Measurements from ENCODE around the gene OR2T1.
"Not testable (repeated sequence)": the region's sequence is repeated elsewhere in the genome, so short reads cannot be mapped to it uniquely, and the experiment has no call there.

Gene OR2T1, protein sequence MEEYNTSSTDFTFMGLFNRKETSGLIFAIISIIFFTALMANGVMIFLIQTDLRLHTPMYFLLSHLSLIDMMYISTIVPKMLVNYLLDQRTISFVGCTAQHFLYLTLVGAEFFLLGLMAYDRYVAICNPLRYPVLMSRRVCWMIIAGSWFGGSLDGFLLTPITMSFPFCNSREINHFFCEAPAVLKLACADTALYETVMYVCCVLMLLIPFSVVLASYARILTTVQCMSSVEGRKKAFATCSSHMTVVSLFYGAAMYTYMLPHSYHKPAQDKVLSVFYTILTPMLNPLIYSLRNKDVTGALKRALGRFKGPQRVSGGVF

DNA sequence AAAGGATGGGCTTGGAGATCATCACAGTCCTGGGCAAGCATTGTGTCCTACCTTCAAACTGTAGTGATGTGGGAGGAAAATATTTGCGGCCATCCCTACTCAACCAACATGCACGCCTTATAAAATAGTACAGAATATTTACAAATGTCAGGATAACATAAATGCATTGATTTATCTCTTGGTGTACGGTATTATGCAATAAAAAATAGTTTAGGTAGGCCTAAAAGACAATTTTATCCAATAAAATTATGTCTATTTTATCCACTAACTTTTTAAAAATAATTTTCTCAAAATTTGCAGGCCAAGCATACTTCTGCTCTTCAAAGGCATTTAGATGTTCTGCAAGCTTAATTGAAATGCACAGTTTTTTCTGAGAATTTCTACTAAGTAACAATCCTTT lies at the start of gene OR2T1:
Gene OR2T1 (plus strand): TSS at position 301 of the 400 bp plus-strand sequence. CDS start 3,100 bp downstream, outside the sequence.
- no peak for DNase-seq

DNA sequence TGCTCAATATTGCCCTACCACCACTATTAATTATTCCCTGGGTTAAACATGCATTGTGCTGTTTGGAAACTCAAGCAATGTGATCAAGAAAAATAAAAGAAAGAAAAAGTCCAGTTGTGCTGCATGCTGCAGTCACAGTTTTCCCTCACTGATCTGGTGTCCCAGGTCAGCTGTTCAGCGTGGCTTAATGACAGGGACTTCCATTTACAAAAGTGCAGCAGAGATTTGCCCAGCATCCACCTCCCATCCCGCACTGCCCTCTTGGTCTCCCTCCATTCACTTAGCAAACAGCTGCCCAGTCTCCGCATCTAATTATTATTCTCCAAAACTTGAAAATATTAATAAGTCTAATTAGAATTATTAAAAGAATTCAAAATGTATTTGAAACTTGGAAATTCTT lies 43.4 kb upstream of the OR2T1 start:
- no peak for DNase-seq

DNA sequence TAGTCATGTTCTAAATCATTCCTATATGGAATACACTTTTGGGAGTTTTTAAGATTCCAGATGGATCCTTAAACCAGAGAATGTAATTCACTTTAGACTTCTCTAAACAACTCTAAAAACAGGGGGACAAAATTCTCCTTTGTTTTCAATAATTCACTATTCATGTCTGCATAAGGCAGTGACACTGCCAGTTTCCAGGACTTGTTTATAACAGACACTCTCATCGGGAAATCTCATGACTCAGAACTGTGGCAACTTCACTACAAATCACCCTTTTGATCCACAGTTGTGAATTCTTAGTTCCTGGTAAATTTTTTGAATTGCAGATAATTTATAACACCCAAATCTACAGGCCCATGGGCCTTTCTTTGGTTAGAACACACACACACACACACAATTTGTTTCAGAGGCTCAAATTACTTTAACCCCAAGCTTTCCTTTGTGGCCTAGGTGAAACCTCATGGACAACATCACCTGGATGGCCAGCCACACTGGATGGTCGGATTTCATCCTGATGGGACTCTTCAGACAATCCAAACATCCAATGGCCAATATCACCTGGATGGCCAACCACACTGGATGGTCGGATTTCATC lies 41.6 kb upstream of the OR2T1 start, which contains the start of gene OR2T4:
Gene OR2T4 (plus strand): TSS at position 545 of the 595 bp plus-strand sequence. CDS start 0 bp downstream, at position 545.
- no peak for DNase-seq

DNA sequence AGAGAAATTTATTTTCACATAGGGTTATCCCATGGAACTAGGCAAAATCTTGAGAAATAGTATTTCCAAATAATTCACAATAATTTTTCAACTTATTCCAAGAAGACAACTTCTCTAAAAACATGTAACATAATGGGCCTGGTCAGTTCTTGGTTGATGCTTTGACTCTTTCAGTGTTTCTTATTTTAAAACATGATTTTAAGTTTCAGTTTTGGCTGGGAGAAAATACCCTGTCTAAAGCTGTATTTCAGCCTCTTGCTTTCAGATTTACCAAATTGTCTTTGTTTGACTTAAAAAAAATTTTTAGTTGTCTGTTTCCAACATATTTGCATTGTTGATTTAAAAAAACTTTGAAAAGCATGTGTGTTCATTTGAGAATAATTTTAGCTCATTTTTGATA lies 36.2 kb upstream of the OR2T1 start:
- DNase-seq, result no peak

DNA sequence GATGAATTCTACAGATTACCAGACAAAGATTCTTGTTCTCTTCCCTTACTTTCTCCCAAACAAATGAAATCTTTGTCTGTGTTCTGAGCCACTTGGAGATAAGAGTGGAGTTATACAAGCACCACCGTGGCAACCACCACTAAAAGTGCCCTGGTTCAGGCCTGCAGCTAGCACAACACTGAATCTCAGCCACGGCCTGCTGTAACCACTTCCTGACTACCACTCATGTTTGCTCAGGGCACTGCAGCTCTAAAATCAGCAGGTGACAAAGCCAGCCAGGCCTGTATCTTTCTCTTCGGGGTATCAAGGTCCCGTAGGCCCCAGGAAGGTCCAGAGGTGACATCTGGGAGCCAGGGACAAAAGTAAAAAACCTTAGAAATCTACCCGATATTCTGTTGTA lies 30.5 kb upstream of the OR2T1 start:
- DNase-seq, result no peak

DNA sequence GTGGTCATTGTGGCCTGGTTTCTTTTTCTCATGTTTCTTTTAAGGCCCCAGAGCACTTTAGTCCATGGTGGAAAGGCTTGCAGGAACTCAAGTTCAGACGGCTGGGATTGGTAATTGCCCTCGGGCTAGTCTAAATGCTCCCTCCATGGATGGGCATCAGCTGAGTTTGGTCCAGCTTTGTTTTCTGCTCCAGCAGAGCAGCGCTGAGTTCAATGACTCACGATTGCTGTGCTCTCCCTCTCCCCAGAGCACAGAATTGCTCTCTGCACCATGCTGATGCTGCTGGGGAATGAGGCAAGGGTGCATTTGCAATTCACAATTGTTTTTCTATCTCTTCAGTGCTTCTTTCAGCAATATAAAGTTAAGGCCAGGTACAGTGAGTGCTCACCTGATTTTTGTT lies 29.1 kb upstream of the OR2T1 start:
- no peak for DNase-seq

DNA sequence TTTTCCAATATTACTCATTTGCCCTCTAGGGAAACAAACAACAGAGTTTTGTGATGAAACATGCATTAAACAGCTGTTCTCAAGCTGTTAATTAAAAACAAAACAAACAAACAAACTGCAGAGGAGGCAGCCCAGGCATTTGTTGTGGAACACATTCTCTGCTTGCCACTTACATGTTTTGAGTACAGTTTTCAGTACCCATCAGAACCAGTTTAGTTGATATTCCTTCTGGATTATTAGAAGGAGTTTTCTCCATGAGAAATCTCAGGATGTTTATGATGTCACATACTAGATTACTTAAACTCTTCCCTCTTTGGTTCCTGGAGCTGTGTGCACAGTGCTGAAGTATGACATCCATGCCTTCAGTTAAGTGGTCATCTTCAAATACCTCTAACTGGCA lies 27.4 kb upstream of the OR2T1 start, which contains the start of gene OR2T6:
Gene OR2T6 (plus strand): TSS at position 301 of the 400 bp plus-strand sequence. CDS start 11,863 bp downstream, outside the sequence.
- no peak for DNase-seq

DNA sequence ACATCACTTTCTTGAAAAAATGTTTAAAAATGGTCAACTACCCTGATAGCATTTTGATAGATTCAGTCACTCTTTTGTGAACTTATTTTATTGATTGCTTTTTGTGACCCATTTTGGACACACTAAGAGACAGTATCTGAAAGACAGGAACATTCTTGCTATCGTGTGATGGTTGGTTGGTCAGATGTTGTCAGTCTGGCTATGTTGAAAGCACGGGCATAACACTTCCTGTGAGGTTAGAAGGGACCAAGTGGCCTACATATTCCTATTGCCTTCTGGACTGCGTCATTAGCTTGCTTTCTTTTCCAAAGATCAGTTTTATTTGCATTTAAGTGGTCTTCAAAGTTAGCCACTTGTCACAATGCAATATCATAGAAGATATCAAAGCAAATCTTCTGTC lies 25.9 kb upstream of the OR2T1 start:
- DNase-seq, result no peak

DNA sequence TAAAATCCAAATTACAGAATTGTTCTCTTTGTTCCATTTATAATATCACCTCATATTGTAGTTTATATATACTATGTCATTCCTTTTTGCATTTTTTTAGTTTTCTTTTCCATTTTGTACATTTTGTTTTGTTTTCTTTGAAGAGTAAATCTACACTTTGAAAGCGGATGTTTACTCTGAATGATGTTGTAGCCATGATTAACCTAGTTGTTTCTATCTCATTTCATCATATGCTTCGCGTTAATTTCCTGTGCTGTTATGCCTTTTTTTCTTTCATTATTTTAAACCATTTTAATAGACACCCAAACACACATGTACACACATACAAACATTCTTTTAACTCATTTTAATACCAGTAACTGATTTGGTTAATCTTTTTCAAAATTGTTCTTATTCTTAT lies 22.0 kb upstream of the OR2T1 start:
- no peak for DNase-seq

DNA sequence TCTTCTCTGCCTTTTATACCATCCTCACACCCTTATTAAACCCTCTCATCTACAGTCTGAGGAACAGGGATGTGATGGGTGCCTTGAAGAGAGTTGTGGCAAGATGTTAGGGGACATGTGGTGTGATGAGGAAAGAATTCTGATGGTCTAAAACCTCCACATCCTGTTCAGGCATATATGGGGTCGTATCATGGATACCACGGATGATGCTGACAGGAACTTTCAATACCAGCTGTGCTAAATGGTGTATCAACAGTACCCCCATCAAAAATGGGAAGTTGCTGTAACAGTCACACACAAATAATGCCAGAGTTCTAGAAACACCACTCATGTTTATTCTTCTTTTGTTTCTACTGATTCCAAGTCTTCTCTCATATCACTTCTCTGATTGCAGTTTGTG lies 14.4 kb upstream of the OR2T1 start:
- DNase-seq, result no peak

DNA sequence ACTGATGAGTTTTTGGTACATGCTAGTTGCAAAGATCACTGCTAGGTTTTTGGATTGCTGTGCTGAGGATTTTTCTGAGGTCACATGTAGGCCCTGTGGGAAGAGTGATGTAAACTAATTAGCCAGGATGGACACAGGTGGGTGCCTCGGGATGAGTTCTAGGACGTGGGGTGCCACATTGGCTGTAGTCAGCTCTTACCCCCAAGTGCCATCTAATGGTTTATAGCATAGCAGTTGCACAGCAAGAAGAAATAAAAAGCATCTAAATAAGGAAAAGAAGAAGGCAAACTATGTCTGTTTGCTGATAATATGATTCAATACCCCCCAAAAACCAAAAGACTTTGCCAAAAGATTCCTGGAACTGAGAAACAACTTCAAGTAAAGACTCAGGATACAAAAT lies 9.8 kb upstream of the OR2T1 start:
- no peak for DNase-seq

DNA sequence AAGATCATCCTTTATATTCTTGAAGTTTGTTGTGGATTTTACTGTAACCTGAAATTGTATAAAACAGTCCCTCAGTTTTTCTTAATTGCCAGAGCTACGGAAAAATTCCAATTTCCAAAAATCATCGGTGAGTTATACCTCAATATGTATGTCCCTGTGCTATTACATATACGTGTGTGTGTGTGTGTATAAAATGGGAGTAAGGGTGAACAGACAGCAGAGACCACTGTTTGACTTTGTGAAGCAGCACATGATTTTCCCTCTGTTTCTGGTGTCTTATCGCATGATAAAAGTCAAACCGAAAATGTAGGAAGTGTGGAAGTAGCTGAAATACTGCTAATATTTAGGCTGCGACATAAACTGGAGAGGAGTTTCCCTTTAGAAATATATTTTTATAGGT lies 1.2 kb downstream of the OR2T1 start:
- no peak for DNase-seq

DNA sequence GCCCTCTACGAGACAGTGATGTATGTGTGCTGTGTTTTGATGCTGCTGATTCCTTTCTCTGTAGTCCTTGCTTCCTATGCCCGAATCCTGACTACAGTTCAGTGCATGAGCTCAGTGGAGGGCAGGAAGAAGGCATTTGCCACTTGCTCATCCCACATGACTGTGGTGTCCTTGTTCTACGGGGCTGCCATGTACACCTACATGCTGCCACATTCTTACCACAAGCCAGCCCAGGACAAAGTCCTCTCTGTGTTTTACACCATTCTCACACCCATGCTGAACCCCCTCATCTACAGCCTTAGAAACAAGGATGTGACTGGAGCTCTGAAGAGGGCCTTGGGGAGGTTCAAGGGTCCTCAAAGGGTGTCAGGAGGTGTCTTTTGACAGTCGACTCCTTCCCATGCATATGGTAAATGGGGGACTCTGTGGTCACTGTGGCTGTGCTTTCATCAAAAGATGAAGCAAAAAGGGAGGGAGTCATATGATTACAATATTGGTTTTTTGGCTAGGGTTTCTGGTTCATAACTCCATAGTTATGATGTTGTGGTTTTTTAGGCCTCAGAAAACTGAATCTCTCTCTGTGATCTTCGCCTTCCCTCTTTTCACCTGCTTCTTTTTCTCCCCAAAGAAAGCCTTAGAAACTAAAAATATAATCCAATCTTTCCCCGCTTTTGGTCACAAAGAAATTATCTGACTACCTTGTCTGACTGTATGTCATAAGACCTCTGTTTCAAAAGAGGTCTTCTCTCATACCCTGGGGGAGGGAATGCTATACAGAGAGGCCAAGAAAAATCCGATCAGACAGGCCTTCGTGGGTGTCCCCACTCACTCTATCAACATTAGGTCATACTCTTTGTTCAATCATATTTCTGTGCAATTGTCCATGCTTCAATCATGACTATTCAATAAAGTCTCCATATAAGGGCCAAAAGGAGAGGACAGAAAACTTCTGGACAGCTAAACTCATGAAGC lies 4.2 kb downstream of the OR2T1 start:
- DNase-seq, result no peak

DNA sequence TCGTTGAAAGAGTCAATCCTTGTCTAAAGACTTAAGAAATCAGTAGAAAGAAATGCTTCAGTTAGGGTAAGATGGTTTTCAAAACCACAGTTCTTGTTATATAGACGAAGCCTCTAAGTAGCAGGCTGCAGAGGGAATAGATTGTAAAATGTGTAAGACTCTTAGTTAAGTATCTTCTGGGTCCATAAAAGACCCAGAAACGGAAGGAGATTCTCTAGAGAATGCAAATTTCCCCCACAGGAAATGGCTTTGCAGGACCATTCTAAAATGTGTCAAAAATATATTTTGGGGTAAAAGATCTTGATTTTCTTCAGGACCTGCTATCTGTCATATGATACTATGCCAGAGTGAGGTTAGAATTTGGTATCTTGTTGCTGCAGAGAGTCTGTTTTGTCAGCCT lies 13.4 kb downstream of the OR2T1 start:
- no peak for DNase-seq

DNA sequence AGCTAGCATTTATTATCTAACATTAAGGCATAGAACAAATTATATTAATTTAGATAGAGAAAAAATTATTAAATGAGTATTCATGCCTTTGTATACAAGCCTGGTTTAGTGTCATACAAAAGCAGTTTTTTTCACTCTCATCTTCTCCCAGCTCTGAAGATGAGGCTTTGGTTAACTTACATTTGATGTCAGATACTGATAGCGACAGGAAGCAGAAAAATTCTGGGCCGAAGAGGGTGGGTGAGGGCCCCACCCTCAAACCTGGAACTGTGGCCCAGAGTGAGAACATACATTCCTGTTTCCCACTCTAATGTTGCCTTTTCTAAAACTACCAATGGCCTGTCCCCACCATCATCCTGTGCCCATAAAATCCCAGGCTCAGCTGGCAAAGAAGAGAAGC lies 15.0 kb downstream of the OR2T1 start:
- no peak for DNase-seq

DNA sequence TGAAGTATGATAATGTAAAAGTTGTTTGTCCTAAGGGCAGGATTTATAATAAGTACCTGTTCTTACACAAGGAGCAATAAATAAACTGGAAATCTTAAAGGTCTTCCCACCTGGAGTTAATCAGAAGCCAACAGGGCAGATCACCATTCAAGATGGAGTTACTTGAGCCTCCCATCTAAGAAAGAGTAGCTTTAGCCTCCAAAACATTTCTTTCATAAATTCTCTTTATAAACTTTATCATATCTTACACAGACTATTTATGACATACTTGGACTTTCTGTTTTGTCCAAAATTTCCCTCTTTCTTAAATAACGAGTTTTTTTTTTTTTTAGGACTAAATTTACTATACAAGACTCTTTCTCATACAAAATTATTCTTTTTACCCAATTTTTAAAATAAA lies 18.5 kb downstream of the OR2T1 start:
- no peak for DNase-seq

DNA sequence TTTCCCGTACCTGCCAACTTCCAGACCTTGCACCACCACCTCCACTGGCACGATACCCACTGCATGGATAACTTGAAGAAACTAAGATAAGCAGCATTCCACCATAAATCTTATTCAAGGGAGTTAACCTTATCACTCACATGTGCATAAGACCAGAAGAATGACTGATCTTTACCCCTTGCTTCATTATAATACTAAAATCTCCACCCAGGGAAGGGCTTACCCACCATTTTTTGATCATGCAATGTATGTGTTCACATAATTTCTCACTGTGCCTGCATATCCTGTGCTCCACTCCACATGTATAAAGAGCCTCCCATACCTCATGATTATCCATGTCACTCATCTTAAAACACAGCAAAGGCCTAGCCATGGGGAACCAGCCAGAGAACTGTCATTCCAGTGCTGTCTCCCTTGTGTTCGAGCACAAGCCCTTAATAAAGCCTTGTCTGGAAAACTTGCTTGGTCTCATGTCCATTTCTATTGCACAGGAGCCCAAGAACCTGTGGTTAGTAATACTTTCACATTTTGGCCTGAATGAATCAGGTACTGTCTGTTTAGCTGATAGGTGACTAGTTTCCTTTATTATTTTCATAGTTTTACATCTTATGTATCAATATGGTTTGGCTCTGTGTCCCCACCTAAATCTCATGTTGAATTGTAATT lies 24.8 kb downstream of the OR2T1 start:
- DNase-seq, result not testable (repeated sequence)

DNA sequence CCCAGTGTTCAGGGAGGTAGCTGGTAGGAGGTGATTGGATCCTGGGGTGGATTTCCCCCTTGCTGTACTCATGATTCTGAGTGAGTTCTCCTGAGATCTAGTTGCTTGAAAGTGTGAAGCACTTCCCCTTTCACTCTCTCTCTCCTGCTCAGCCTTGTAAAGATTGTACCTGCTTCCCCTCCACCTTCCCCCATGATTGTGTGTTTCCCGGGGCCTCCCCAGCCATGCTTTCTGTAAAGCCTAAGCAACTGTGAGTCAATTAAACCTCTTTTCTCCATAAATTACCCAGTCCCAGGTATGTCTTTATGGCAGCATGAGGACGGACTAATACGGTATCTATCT lies 25.3 kb downstream of the OR2T1 start:
- not testable (repeated sequence) for DNase-seq

DNA sequence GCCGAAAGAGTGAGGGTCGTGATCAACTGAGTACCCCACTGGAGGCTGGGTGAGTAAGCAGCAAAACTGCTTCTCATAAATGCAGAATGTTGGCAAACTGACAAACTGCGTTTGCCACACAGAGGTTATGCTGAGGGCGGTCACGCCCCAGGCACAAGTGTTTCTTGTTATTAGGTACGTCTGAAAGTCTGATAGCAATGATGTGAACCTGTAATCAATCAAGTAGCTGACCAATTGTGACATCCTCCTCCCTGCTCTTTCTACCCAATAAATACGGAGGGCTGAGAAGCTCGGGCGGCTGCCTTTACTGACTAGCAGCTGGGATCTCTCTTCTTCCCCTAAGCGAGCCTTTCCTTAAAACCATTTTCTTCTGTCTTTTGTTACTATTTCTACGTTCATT lies 28.8 kb downstream of the OR2T1 start:
- not testable (repeated sequence) for DNase-seq

DNA sequence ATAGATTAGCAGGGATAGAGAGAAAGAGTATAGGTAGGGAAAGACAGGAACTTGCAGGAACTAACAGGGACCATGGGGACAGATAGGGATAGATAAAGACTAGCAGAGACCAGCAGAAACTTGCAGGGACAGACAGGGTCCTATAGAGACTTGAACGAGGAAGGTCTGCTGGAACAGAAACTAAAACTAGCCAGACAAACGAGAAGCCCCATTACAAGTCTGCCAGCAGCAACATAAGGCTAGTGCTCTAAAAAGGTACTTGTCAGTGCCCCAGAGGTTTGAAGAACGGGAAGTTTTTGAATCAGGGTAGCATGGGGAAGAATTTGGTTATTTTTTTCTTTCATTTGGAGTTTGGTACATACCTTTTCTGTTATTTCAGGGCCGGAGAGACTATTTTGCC lies 29.4 kb downstream of the OR2T1 start:
- not testable (repeated sequence) for DNase-seq

DNA sequence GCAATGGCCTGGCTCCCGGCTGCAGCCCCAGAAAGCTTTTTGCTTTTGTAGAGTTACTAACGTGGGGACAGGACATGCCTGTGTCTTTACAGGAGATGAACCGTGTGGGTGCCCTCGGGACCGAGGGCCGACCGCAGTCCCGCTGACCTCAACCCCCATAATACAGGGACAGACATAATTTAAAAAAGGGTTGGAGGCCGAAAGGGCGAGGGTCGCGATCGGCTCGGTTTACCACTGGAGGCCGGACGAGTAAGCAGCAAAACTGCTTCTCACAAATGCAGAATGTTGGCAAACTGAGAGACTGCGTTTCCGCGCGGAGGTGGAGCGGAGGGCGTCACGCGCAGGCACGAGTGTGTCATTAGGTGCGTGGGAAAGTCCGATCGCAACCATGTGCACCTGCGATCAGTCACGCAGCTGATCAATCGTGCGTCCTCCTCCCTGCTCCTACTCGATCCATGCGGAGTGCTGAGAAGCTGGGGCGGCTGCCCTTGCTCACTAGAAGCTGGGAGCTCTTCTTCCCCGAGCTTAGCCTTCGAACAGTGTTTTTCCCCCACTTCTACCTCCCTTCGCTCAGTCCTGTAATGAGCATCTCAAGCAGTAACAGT lies 31.1 kb downstream of the OR2T1 start:
- DNase-seq, result not testable (repeated sequence)

DNA sequence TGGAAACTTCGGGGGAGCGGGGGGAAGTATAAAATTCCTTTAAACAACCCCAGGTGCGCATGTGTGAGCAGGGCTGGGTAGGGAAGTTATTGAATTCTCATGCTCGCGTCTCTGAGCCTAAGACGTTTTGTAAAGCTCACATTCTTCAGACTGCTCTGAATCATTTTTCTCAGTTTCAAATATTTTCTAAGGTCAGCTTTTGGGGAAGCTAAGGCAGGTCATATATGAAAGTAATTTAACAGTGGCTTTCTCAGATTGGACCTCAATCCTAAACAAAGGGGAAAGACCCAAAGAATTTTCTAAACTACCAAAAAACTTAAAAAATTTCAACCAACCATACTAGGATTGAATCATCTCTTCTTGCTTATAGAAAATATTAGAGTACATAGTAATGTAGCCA lies 32.1 kb downstream of the OR2T1 start:
- not testable (repeated sequence) for DNase-seq
